K562 (cell line): Measurements from ENCODE around the gene LRP10. TPM values are rescaled to one million over a fixed set of nuclear protein-coding genes. Genes with fewer than 3 reads are reported as not detected.
A peak's percentile ranks its signal among the peaks of the same experiment; 100 is the strongest.

Experiments used
- ATF2 ChIP-seq: sonication (generic); formaldehyde crosslinking; IDR thresholded peaks from 2 replicates; pipeline ENCODE4 v1.8.1; 2022; ENCODE audit warnings: missing genetic modification reagents
- BRF2 ChIP-seq: IDR thresholded peaks from 3 replicates; pipeline ENCODE4 v1.6.1; 2011; ENCODE audit warnings: borderline replicate concordance, mild to moderate bottlenecking; ENCODE audit not compliant: insufficient read length, insufficient read depth
- CEBPG ChIP-seq, 3 experiments: fragments of 200-800 bp in 1 of 3; sonication (Bioruptor generic) in 1 of 3; sonication (generic) in 1 of 3; formaldehyde crosslinking in 1 of 3; IDR thresholded peaks in 2 of 3; conservative IDR thresholded peaks in 1 of 3; 2 replicates each; pipeline versions ENCODE4 v1.6.1 to v1.8.0; 2016 to 2022; ENCODE audit warnings: missing compliant biosample characterization in 2 of 3, missing genetic modification characterization in 2 of 3, mild to moderate bottlenecking in 1 of 3, missing genetic modification reagents in 1 of 3
- E2F3 ChIP-seq: fragments of 250-450 bp; sonication (Bioruptor Pico); IDR thresholded peaks from 2 replicates; pipeline ENCODE4 v1.4.0; 2020; ENCODE audit warnings: mild to moderate bottlenecking
- HBP1 ChIP-seq: fragments of 450-650 bp; formaldehyde crosslinking; IDR thresholded peaks from 2 replicates; pipeline ENCODE4 v1.4.0; 2022; ENCODE audit warnings: missing genetic modification characterization
- HDAC3 ChIP-seq: fragments of 450-650 bp; IDR thresholded peaks from 2 replicates; pipeline ENCODE4 v1.6.1; 2018; ENCODE audit warnings: borderline replicate concordance, mild to moderate bottlenecking, moderate library complexity; ENCODE audit not compliant: partially characterized antibody
- ID3 ChIP-seq, 2 experiments: fragments of 250-450 bp in 1 of 2; fragments of 450-650 bp in 1 of 2; sonication (Bioruptor Pico) in 1 of 2; IDR thresholded peaks; 2 replicates each; pipeline versions ENCODE4 v1.6.1 to v1.8.0; 2016 to 2021; ENCODE audit warnings: mild to moderate bottlenecking in 2 of 2, moderate library complexity in 2 of 2, missing compliant biosample characterization in 1 of 2, missing genetic modification characterization in 1 of 2
- NFYB ChIP-seq: IDR thresholded peaks from 2 replicates; pipeline ENCODE4 v1.6.1; 2011; ENCODE audit warnings: mild to moderate bottlenecking, moderate library complexity; ENCODE audit not compliant: insufficient read length; ENCODE audit errors: extremely low read depth
- RREB1 ChIP-seq: fragments of 250-450 bp; sonication (Bioruptor Pico); IDR thresholded peaks from 2 replicates; pipeline ENCODE4 v1.4.0; 2020
- SRF ChIP-seq, 2 experiments: fragments of 250-450, 450-650 bp in 1 of 2; sonication (Bioruptor Pico) in 1 of 2; sonication (generic) in 1 of 2; formaldehyde crosslinking; IDR thresholded peaks; 2 replicates each; pipeline versions ENCODE4 v1.5.0 to v1.5.1; 2020 to 2022; ENCODE audit warnings: mild to moderate bottlenecking in 1 of 2, missing genetic modification reagents in 1 of 2
- TCF7 ChIP-seq: sonication (generic); IDR thresholded peaks from 2 replicates; pipeline ENCODE4 v1.6.1; 2016; ENCODE audit warnings: antibody characterized with exemption, borderline replicate concordance
- polyA plus RNA-seq, 8 experiments: library from polyadenylated mRNA; depleted of rRNA in 4 of 8; stranded (reverse) in 5 of 8; unstranded in 3 of 8; fragments of >200 nt; fragmentation: Nextera tagmentation in 2 of 8; fragmentation: Illumina TruSeq in 1 of 8; extraction: Ambion mirVana in 2 of 8; extraction: Trizol in 1 of 8; gene quantifications; 2 replicates each; pipeline versions ENCODE4 v1.2.1 to v1.2.3, GENCODE V29; 2011 to 2014; ENCODE audit warnings: inconsistent platforms in 1 of 8, missing spikeins in 1 of 8
- total RNA-seq, 7 experiments: library from RNA; depleted of rRNA in 6 of 7; stranded (reverse); fragments of >200 nt in 6 of 7; fragmentation: Illumina TruSeq in 2 of 7; extraction: Trizol in 2 of 7; gene quantifications; 2 replicates each; pipeline versions ENCODE4 v1.2.1 to v1.2.3, GENCODE V29; 2011 to 2021; ENCODE audit warnings: low replicate concordance in 1 of 7

The LRP10 gene
- total and polyA plus RNA-seq, 9 of the 15 experiments (the other 6 are each of a cell fraction or from before 2014, with no cell fraction given) = 1.3 to 45.5 (median 10.9) TPM

- TF ChIP-seq RREB1 (CRISPR knock-in tag) = no peak; the same call in 1 of the 2 replicates
- TF ChIP-seq E2F3 (CRISPR knock-in tag) = no peak; the same call in 1 of the 2 replicates
- TF ChIP-seq ATF2 (CRISPR knock-in tag) = no peak
- TF ChIP-seq BRF2 = no peak
- no peak for TF ChIP-seq HDAC3
- no peak for TF ChIP-seq NFYB
- TF ChIP-seq SRF (CRISPR knock-in tag; IDR thresholded peaks at IDR 0.05) = no peak
- TF ChIP-seq ID3 (CRISPR knock-in tag; IDR thresholded peaks at IDR 0.05) = no peak
- TF ChIP-seq ID3 (tag; IDR thresholded peaks at IDR 0.05) = peak; percentile 69; the same call in 1 of the 2 replicates
- no peak for TF ChIP-seq TCF7
- TF ChIP-seq CEBPG (CRISPR knock-in tag; IDR thresholded peaks at IDR 0.05) = no peak
- TF ChIP-seq CEBPG (tag; conservative IDR thresholded peaks at IDR 0.05 in 1 of 2, IDR thresholded peaks at IDR 0.05 in 1 of 2) = no peak
- TF ChIP-seq HBP1 (CRISPR knock-in tag) = no peak
Observed at GRCh38 chr14:22852940-22853767, 18.4 kb upstream of the LRP10 start (continued).
